Lung (tissue), 16 donors: ENCODE results near the gene IP6K3. TPM values are rescaled to one million over a fixed set of nuclear protein-coding genes. Genes with fewer than 3 reads are reported as not detected.

Source experiments
- ATAC-seq: fragments of 200-7000 bp; cut with Tn5 transposase; one replicate; pipeline ENCODE4 v1.9.1; 2020; ENCODE audit warnings: moderate number of reproducible peaks; ENCODE audit not compliant: insufficient read depth, low FRiP score
- DNase-seq, 3 donors: peaks; one replicate each; pipeline ENCODE4 v3.0.0-alpha.2; 2013 to 2017
- H3K27ac ChIP-seq, 2 donors: one replicate each; pipeline ENCODE4 v1.5.1; 2013; ENCODE audit warnings: mild to moderate bottlenecking in 2 of 2, moderate library complexity in 2 of 2, control low read depth in 1 of 2, inconsistent platforms in 1 of 2, low read depth in 1 of 2, low read length in 1 of 2
- H3K27me3 ChIP-seq, 3 donors: one replicate each; pipeline ENCODE4 v1.5.1; 2013; ENCODE audit warnings: low read length in 2 of 3; ENCODE audit not compliant: control insufficient read depth in 3 of 3, insufficient read depth in 3 of 3
- H3K36me3 ChIP-seq, 4 donors: one replicate each; pipeline ENCODE4 v1.5.1; 2013; ENCODE audit warnings: low read length in 4 of 4, mild to moderate bottlenecking in 1 of 4, moderate library complexity in 1 of 4; ENCODE audit not compliant: control insufficient read depth in 4 of 4, insufficient read depth in 4 of 4
- H3K4me1 ChIP-seq, 5 donors: one replicate each; pipeline ENCODE4 v1.5.1; 2013; ENCODE audit warnings: low read length in 5 of 5, mild to moderate bottlenecking in 2 of 5, moderate library complexity in 1 of 5; ENCODE audit not compliant: control insufficient read depth in 5 of 5, insufficient read depth in 5 of 5
- H3K4me3 ChIP-seq: one replicate; pipeline ENCODE4 v1.5.1; 2013; ENCODE audit warnings: mild to moderate bottlenecking, control low read depth, moderate library complexity
- H3K9ac ChIP-seq, 2 donors: one replicate each; pipeline ENCODE4 v1.5.1; 2013; ENCODE audit warnings: low read length in 2 of 2, control low read depth in 1 of 2; ENCODE audit not compliant: insufficient read depth in 1 of 2
- H3K9me3 ChIP-seq, 4 donors: one replicate each; pipeline ENCODE4 v1.5.1; 2013; ENCODE audit warnings: low read length in 3 of 4, mild to moderate bottlenecking in 1 of 4, moderate library complexity in 1 of 4; ENCODE audit not compliant: control insufficient read depth in 4 of 4, insufficient read depth in 3 of 4
- WGBS, 2 donors: extraction: QIAGEN DNeasy Blood & Tissue Kit; methylation state at CpG; one replicate each; pipeline ENCODE4 v1.1.7; 2013; 5-methylcytosine and 5-hydroxymethylcytosine counted together
- long read RNA-seq, 5 donors: transcript quantifications; one replicate each; lab custom pipeline, GENCODE V29; 2026
- polyA plus RNA-seq, 2 donors: library from polyadenylated mRNA; stranded (reverse); fragments of 200-250 nt; gene quantifications; one replicate each; pipeline ENCODE4 v1.2.1, GENCODE V29; 2013
- total RNA-seq, 2 donors: library from RNA; depleted of rRNA in 1 of 2; stranded (reverse); fragments of >200 nt in 1 of 2; gene quantifications; one replicate each; pipeline ENCODE4 v1.2.1, GENCODE V29; 2014 to 2021
- TF ChIP-seq, protein P1 (sequence below): IDR thresholded peaks from 2 replicates; pipeline ENCODE4 v1.5.1; 2012; ENCODE audit warnings: mild to moderate bottlenecking; ENCODE audit errors: control extremely low read depth, extremely low read depth
- donor health status: control.
- donor health status: control.
- donor health status: Bipolar disorder and iron deficiency.
- donor health status: healthy.
- donor health status: DM: yes; HTN: yes; CAD: no.

The IP6K3 gene
- total RNA-seq (1 to 10 TPM; 1.6 to 3.9 TPM), polyA plus RNA-seq (1 to 10 TPM; 1.3 to 3.4 TPM)
- long read RNA-seq, donor 1: 0 reads
- long read RNA-seq, donor 2: 0 reads
- long read RNA-seq, donor 3: 0 reads
- long read RNA-seq, donor 4: 0 reads
- long read RNA-seq, donor 5, partial matches to known transcripts: 0 of 1 reads
- long read RNA-seq, donor 5, other reads (novel, unspliced or antisense): 0 of 1 reads

DNA sequence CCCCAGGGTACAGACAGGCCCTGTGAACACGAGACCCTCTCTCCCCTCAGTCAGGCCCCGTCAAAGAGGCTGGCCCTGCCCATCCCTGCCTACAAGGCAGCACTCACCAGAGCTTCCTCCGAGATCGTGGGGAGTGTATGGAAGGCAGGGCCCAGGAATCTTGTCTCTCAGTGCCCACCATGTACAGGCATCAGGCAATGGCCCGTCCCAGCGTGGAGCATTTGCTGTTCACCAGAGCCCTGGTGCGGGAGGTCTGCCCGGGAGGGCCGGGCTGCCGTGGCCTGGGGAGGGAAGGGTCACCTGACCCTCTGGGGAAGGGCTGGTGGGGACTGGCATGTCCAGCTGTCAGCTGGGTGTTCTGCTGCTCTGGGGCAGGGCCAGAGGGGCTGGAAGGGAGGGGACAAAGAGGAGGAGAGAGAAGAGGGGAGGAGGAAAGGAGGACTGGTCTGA, at the start of gene IP6K3:
Gene IP6K3 (minus strand): TSS at position 255 of the 450 bp plus-strand sequence. CDS start 11,429 bp downstream, outside the sequence.
- Histone ChIP-seq H3K27me3 (no peaks in the 10 kb centered on the region), H3K9ac (peak within 1 kb of the TSS in 1 of 2 donors; percentile 50), H3K36me3 (no peaks in the 10 kb centered on the region), H3K4me3 (peak within 1 kb of the TSS; percentile 25), H3K4me1 (peaks cover 0 to 66% (median 20%) of the 10 kb centered on the region in 5 donors), H3K9me3 (no peaks in the 10 kb centered on the region), H3K27ac (peak within 1 kb of the TSS; percentile 48 to 87)
- TF ChIP-seq, protein P1, sequence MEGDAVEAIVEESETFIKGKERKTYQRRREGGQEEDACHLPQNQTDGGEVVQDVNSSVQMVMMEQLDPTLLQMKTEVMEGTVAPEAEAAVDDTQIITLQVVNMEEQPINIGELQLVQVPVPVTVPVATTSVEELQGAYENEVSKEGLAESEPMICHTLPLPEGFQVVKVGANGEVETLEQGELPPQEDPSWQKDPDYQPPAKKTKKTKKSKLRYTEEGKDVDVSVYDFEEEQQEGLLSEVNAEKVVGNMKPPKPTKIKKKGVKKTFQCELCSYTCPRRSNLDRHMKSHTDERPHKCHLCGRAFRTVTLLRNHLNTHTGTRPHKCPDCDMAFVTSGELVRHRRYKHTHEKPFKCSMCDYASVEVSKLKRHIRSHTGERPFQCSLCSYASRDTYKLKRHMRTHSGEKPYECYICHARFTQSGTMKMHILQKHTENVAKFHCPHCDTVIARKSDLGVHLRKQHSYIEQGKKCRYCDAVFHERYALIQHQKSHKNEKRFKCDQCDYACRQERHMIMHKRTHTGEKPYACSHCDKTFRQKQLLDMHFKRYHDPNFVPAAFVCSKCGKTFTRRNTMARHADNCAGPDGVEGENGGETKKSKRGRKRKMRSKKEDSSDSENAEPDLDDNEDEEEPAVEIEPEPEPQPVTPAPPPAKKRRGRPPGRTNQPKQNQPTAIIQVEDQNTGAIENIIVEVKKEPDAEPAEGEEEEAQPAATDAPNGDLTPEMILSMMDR: no peak
- ATAC-seq (no peak), DNase-seq (peak; percentile 53 to 70 (median 65))
- 56 to 75% methylated on average over 10 of the region's 10 CpGs for WGBS, 2 donors

DNA sequence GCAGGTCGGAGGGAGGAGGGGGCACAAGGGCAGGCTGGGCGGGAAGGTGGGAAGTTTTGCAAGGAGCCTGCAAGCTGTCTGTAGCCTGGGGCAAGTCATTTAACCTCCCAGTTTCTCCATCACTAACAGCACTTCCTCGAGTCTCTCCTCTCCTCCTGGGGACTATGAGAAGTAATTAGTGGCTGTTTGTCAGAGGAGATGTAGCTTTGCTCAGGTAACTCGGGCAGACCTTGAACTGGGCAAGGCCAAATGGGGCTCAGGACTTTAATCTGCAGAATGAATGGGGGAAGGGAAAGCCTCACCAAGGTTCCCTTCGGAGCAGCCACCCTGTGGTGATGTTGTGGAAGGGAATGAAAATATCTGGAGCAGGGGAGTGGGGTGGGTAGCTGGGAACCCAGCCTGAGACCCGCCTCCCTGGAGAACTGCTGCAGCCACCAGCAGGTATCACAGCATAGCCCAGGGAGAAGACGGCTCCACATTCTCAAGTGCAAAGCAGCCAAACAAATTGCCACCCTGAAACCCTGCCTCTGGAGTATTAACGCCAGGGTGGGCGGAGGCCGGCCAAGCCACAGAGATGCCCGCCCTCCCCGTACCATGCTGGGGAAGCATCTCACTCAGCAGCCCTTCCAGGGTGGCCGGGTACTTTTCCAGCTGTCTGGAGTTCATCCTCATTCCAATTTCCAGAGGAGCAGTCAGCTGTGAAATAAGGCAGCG, 48.4 kb upstream of the IP6K3 start:
- ATAC-seq: no peak
- H3K9ac ChIP-seq: no peak overlapping the region
- DNase-seq: no peak
- peaks cover 0 to 2% (median 0%) of the 10 kb centered on the region in 3 donors for H3K27me3 ChIP-seq
- H3K27ac ChIP-seq: no peak overlapping the region
- no peaks in the 10 kb centered on the region for H3K36me3 ChIP-seq
- TF ChIP-seq, protein P1: no peak
- H3K4me1 ChIP-seq: peaks cover 0 to 9% (median 0%) of the 10 kb centered on the region in 5 donors
- peaks cover 0 to 4% (median 0%) of the 10 kb centered on the region in 4 donors for H3K9me3 ChIP-seq
- WGBS, 2 donors: 47 to 52% methylated on average over 14 of the region's 14 CpGs
- H3K4me3 ChIP-seq: no peak overlapping the region

DNA sequence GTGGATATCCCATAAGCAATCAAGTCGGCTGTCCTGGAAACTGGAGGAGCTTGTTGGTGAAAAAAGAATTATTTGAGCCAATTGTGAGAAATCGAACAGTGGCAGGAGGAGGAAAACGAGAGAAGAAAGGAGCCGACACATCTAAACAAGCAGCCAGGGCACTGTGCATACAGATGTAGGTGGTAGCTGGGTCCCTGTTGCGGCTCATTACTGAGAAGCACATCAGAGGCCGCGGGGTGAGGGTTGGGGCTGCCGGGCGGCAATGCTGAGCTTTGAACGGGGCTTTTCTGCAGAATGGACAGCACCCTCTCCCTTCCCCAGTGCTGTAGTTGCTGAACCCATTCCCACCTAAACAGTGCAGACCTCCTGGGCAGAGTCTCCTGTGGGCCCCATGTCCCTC, 46.3 kb upstream of the IP6K3 start:
- TF ChIP-seq, protein P1: no peak
- no peak for ATAC-seq
- Histone ChIP-seq H3K4me1 (peaks cover 0 to 18% (median 4%) of the 10 kb centered on the region in 5 donors), H3K36me3 (no peaks in the 10 kb centered on the region), H3K4me3 (no peak overlapping the region), H3K9ac (no peak overlapping the region), H3K27ac (no peak overlapping the region), H3K9me3 (peaks cover 0 to 4% (median 0%) of the 10 kb centered on the region in 4 donors), H3K27me3 (peaks cover 0 to 2% (median 0%) of the 10 kb centered on the region in 3 donors)
- DNase-seq: no peak
- WGBS, 2 donors: 57 to 59% methylated on average over 10 of the region's 10 CpGs
